Measurements from ENCODE around the gene ENTPD5. TPM values are rescaled to one million over a fixed set of nuclear protein-coding genes. Genes with fewer than 3 reads are reported as not detected.

ENTPD5 gene
- total and polyA plus RNA-seq, 2 of the 4 experiments (the other 2 are of a cell fraction): 7.3 to 8.1 TPM

- H3K79me1 ChIP-seq (ENCODE audit: low read depth in 1 of 2, low read length in 2 of 2): no peaks in the 10 kb centered on the region
- POLR2A ChIA-PET (ENCODE audit: unreplicated experiment): no interaction called here
- no peaks in the 10 kb centered on the region for H4K20me1 ChIP-seq (ENCODE audit: insufficient read depth, low read length)
- no peak overlapping the region for H4K5ac ChIP-seq (ENCODE audit: low read depth, low read length)
- H3K36me3 ChIP-seq (ENCODE audit: control insufficient read depth, insufficient read depth, low read length): no peaks in the 10 kb centered on the region
- ATAC-seq (ENCODE audit: low read depth): no peak
- H2AK5ac ChIP-seq (ENCODE audit: low read depth, low read length): no peak overlapping the region
- H3K23ac ChIP-seq (ENCODE audit: low read depth, low read length): no peak overlapping the region
- no peak overlapping the region for H3K14ac ChIP-seq (replicated peaks; ENCODE audit: low read depth, low read length)
- H4K8ac ChIP-seq (ENCODE audit: low read depth in 2 of 2, low read length in 2 of 2): no peak overlapping the region
- H2BK20ac ChIP-seq (ENCODE audit: low read depth, low read length): no peak overlapping the region
- TF ChIP-seq CTCF (conservative IDR thresholded peaks at IDR 0.05; ENCODE audit: low read depth, low read length) (no peak), MAFK (IDR thresholded peaks at IDR 0.05; ENCODE audit: low read depth, low read length) (no peak), SMC3 (IDR thresholded peaks at IDR 0.05; ENCODE audit: low read depth, low read length) (no peak), RFX5 (IDR thresholded peaks at IDR 0.05; ENCODE audit: low read depth, low read length) (no peak), FOS (IDR thresholded peaks at IDR 0.05; ENCODE audit: low read depth, low read length) (no peak), CHD1 (IDR thresholded peaks at IDR 0.05; ENCODE audit: low read depth, low read length) (no peak), MAZ (IDR thresholded peaks at IDR 0.05; ENCODE audit: borderline replicate concordance, low read depth, low read length) (no peak), MXI1 (IDR thresholded peaks at IDR 0.05; ENCODE audit: borderline replicate concordance, low read depth, low read length) (no peak), CEBPB (IDR thresholded peaks at IDR 0.05; ENCODE audit: low read depth, low read length) (no peak), RCOR1 (IDR thresholded peaks at IDR 0.05; ENCODE audit: insufficient replicate concordance, low read length) (no peak), NFE2L2 (IDR thresholded peaks at IDR 0.05; ENCODE audit: low read depth, low read length) (no peak), RAD21 (IDR thresholded peaks at IDR 0.05; ENCODE audit: low read length) (no peak), USF2 (IDR thresholded peaks at IDR 0.05; ENCODE audit: low read depth, low read length) (no peak), POLR2A (IDR thresholded peaks at IDR 0.05; ENCODE audit: low read depth, low read length) (no peak), BHLHE40 (IDR thresholded peaks at IDR 0.05; ENCODE audit: low read depth, low read length) (no peak)
- TF ChIP-seq, protein P1, sequence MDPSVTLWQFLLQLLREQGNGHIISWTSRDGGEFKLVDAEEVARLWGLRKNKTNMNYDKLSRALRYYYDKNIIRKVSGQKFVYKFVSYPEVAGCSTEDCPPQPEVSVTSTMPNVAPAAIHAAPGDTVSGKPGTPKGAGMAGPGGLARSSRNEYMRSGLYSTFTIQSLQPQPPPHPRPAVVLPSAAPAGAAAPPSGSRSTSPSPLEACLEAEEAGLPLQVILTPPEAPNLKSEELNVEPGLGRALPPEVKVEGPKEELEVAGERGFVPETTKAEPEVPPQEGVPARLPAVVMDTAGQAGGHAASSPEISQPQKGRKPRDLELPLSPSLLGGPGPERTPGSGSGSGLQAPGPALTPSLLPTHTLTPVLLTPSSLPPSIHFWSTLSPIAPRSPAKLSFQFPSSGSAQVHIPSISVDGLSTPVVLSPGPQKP (IDR thresholded peaks at IDR 0.05; ENCODE audit: borderline replicate concordance, low read depth, low read length): no peak
- H3K56ac ChIP-seq (ENCODE audit: extremely low read depth, insufficient read depth, low read length): no peak overlapping the region
- WGBS, 2 experiments (ENCODE audit: extremely low coverage in 2 of 2, insufficient read length in 1 of 2): no CpG with 5 or more reads among the region's 4 CpGs
- H2AK9ac ChIP-seq (replicated peaks; ENCODE audit: low read depth, low read length, poor library complexity): no peak overlapping the region
- no peak overlapping the region for H3K4ac ChIP-seq (ENCODE audit: low read depth, low read length)
- H2AFZ ChIP-seq (replicated peaks; ENCODE audit: low read length, poor library complexity): no peak overlapping the region
- DNase-seq: no peak
- intact Hi-C loops (cut with micrococcal nuclease): no loop called here
- no peak overlapping the region for H3K4me3 ChIP-seq (ENCODE audit: insufficient read depth, low read depth, low read length)
- peaks cover 5% of the 10 kb centered on the region; the same call in 1 of the 2 replicates for H3K9me1 ChIP-seq (ENCODE audit: insufficient read depth, low read length)
- H3K18ac ChIP-seq (ENCODE audit: low read depth, low read length): no peak overlapping the region
- H3K9ac ChIP-seq (ENCODE audit: low read depth, low read length): no peak overlapping the region
- H3K27me3 ChIP-seq (ENCODE audit: control insufficient read depth, insufficient read depth, low read length): no peaks in the 10 kb centered on the region
- no peak overlapping the region for H4K91ac ChIP-seq (ENCODE audit: insufficient read depth, low read depth, low read length)
- no peaks in the 10 kb centered on the region for H3K9me3 ChIP-seq (ENCODE audit: control insufficient read depth, insufficient read depth, low read length)
- in situ Hi-C loops (cut with MboI; ENCODE audit: low sequenced_read_pairs): loop anchor here (25.0 kb wide), 1 partner anchor 533 kb away; no protein-coding TSS in a partner anchor
- H3K27ac ChIP-seq (ENCODE audit: insufficient read depth, low read length): no peak overlapping the region
- H3K4me2 ChIP-seq (ENCODE audit: low read depth, low read length): no peak overlapping the region
- no peak overlapping the region for H2BK5ac ChIP-seq (ENCODE audit: low read depth, low read length, poor library complexity, severe bottlenecking)
- no peaks in the 10 kb centered on the region; the same call in 1 of the 2 replicates for H3K4me1 ChIP-seq (ENCODE audit: control insufficient read depth, insufficient read depth, low read length)
- no peak overlapping the region for H2BK120ac ChIP-seq (ENCODE audit: low read depth, low read length)
- CTCF ChIA-PET: interaction anchor here (0.6 kb wide), 1 partner anchor 121 kb away, joined by 5 read pairs; no protein-coding TSS in a partner anchor
- no peak overlapping the region for H2BK15ac ChIP-seq (ENCODE audit: low read depth, low read length)
- dilution Hi-C loops (cut with HindIII; ENCODE audit: low sequenced_read_pairs, unreplicated experiment): no loop called here
- no TSS peak for BruUV-seq (replicated peaks)
These were observed 26.4 kb upstream of the ENTPD5 start for GRCh38 chr14:74045522-74045921.
